ENCODE measurements around the gene MEGF6.

Gene MEGF6

DNA sequence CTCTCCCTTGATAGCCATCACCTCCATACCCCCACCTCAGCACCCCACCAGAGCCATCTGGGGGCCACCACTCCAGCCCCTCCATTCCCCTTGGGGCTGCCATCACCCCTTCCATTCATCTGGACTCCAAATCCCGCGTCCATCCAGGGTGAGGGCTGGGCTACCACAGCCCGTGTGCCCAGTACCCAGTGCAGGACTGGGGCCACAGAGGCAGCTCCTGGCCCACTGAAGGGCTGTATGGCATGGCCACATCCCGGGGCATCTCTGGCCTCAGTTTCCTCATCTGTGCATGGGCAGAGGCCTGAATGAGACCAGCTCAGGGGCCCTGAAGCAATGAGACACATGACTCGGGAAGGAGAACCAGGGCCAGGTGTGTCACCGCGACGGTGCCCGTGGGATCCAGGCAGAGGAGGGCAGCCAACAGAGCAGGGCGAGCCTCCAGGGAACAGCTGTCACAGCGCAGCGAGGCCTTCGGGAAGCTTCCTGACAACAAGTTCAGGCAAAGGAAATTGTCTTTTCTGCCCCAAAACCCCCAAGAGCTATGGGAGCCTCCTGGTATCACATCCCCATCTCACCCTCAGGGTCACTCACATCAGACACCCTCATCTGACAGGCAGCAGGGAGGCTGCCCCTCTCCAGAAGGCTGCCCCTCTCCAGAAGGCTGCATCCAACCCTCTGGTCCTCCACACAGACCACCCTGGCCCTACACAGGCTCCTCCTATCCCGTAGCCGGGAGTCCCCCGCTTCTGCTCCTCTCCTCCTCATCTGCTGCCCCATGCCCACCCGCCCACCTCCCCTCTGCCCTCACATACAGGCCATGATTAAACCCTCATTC is 76.3 kb downstream of the MEGF6 start:
- TF ChIP-seq, protein P1, sequence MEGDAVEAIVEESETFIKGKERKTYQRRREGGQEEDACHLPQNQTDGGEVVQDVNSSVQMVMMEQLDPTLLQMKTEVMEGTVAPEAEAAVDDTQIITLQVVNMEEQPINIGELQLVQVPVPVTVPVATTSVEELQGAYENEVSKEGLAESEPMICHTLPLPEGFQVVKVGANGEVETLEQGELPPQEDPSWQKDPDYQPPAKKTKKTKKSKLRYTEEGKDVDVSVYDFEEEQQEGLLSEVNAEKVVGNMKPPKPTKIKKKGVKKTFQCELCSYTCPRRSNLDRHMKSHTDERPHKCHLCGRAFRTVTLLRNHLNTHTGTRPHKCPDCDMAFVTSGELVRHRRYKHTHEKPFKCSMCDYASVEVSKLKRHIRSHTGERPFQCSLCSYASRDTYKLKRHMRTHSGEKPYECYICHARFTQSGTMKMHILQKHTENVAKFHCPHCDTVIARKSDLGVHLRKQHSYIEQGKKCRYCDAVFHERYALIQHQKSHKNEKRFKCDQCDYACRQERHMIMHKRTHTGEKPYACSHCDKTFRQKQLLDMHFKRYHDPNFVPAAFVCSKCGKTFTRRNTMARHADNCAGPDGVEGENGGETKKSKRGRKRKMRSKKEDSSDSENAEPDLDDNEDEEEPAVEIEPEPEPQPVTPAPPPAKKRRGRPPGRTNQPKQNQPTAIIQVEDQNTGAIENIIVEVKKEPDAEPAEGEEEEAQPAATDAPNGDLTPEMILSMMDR (IDR thresholded peaks at IDR 0.05; ENCODE audit: low read depth, low read length, poor library complexity, severe bottlenecking), result no peak
- TF ChIP-seq EZH2phosphoT487 (IDR thresholded peaks at IDR 0.05; ENCODE audit: borderline replicate concordance, low read length), result no peak
- H3K27ac ChIP-seq (ENCODE audit: low read depth, low read length), result no peak overlapping the region
- H3K79me2 ChIP-seq (ENCODE audit: control insufficient read depth, low read length), result no peaks in the 10 kb centered on the region
- H3K9me2 ChIP-seq (replicated peaks; ENCODE audit: control insufficient read depth, low read length), result no peaks in the 10 kb centered on the region
- H3K9me3 ChIP-seq (ENCODE audit: control insufficient read depth, insufficient read depth, low read length), result no peaks in the 10 kb centered on the region
- H3K4me3 ChIP-seq (ENCODE audit: low read length), result no peak overlapping the region
- H3K4me1 ChIP-seq (ENCODE audit: control insufficient read depth, low read length), result no peaks in the 10 kb centered on the region; the same call in 1 of the 2 replicates
- H3K27me3 ChIP-seq (ENCODE audit: control insufficient read depth, low read length), result peaks cover 4% of the 10 kb centered on the region; the same call in 1 of the 2 replicates
- H4K20me1 ChIP-seq (ENCODE audit: control insufficient read depth, insufficient read depth, low read depth, low read length), result no peaks in the 10 kb centered on the region
- H3F3A ChIP-seq (ENCODE audit: control insufficient read depth, insufficient read depth), result no peaks in the 10 kb centered on the region
- H3K36me3 ChIP-seq (ENCODE audit: control insufficient read depth, low read length), result no peaks in the 10 kb centered on the region
- H3K4me2 ChIP-seq (ENCODE audit: low read length), result no peak overlapping the region

DNA sequence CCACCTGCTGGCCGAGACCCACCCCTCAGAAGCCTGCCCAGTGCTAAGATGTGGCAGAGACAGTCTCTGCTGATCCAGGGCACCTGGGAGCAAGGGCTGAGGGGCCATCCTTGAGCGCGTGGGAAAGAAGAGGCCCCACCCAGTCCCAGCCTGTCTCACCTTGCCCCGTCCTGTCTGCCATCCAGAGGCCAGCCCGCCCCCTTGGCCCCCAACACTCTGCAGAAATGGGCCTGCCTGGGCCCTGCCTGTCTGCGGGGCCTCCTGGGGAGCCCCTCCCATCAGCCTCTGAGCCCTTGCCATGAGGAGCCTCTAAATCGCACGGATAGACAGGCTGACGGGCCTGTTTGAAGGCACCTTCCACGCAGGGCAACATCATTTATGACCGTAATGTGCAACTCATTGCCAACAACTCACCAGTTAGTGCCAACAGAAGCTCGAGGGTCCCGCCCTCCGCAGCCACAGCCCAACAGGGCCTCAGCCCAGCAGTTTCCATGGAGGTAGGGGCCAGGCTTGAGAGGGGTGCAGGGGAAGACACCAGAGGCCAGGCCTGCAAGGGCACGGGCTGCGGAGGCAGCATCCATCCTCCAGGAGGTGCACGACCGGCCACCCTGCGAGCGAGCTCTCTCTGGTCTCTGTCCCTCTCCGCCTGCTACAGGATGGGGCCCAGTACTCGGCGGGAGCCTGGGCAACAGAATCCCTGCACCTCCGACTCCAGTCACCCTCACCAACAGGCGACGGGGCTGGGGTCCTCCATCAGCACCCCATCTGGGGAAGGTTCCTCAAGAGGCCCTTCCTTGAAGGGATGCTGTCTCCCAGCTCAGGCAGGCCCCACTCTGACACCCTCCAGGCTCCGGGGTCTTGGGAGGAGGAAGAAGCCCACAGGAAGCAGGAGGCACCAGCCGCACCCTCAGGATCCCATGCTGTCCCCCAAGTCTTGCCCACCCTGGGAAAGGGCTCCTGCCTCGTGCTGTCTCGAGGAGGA is 78.0 kb downstream of the MEGF6 start:
- Histone ChIP-seq H3K27me3 (ENCODE audit: control insufficient read depth, low read length) (peaks cover 4% of the 10 kb centered on the region; the same call in 1 of the 2 replicates), H3K79me2 (ENCODE audit: control insufficient read depth, low read length) (no peaks in the 10 kb centered on the region), H3K4me2 (ENCODE audit: low read length) (no peak overlapping the region), H3K36me3 (ENCODE audit: control insufficient read depth, low read length) (no peaks in the 10 kb centered on the region), H3K27ac (ENCODE audit: low read depth, low read length) (no peak overlapping the region), H3K4me3 (ENCODE audit: low read length) (no peak overlapping the region), H3F3A (ENCODE audit: control insufficient read depth, insufficient read depth) (no peaks in the 10 kb centered on the region), H3K4me1 (ENCODE audit: control insufficient read depth, low read length) (no peaks in the 10 kb centered on the region; the same call in 1 of the 2 replicates), H4K20me1 (ENCODE audit: control insufficient read depth, insufficient read depth, low read depth, low read length) (no peaks in the 10 kb centered on the region), H3K9me3 (ENCODE audit: control insufficient read depth, insufficient read depth, low read length) (no peaks in the 10 kb centered on the region), H3K9me2 (replicated peaks; ENCODE audit: control insufficient read depth, low read length) (no peaks in the 10 kb centered on the region)
- TF ChIP-seq EZH2phosphoT487 (IDR thresholded peaks at IDR 0.05; ENCODE audit: borderline replicate concordance, low read length), result no peak
- TF ChIP-seq, protein P1 (IDR thresholded peaks at IDR 0.05; ENCODE audit: low read depth, low read length, poor library complexity, severe bottlenecking), result no peak

GRCh38 chr1:3531928-3532327 is 79.4 kb downstream of the MEGF6 start:
- Histone ChIP-seq H3K9me3 (ENCODE audit: control insufficient read depth, insufficient read depth, low read length) (no peaks in the 10 kb centered on the region), H3F3A (ENCODE audit: control insufficient read depth, insufficient read depth) (no peaks in the 10 kb centered on the region), H3K36me3 (ENCODE audit: control insufficient read depth, low read length) (no peaks in the 10 kb centered on the region), H3K4me3 (ENCODE audit: low read length) (no peak overlapping the region), H4K20me1 (ENCODE audit: control insufficient read depth, insufficient read depth, low read depth, low read length) (no peaks in the 10 kb centered on the region), H3K9me2 (replicated peaks; ENCODE audit: control insufficient read depth, low read length) (no peaks in the 10 kb centered on the region), H3K4me1 (ENCODE audit: control insufficient read depth, low read length) (no peaks in the 10 kb centered on the region; the same call in 1 of the 2 replicates), H3K27me3 (ENCODE audit: control insufficient read depth, low read length) (peaks cover 4% of the 10 kb centered on the region; the same call in 1 of the 2 replicates), H3K79me2 (ENCODE audit: control insufficient read depth, low read length) (no peaks in the 10 kb centered on the region), H3K27ac (ENCODE audit: low read depth, low read length) (no peak overlapping the region), H3K4me2 (ENCODE audit: low read length) (no peak overlapping the region)
- TF ChIP-seq, protein P1 (IDR thresholded peaks at IDR 0.05; ENCODE audit: low read depth, low read length, poor library complexity, severe bottlenecking), result no peak
- TF ChIP-seq EZH2phosphoT487 (IDR thresholded peaks at IDR 0.05; ENCODE audit: borderline replicate concordance, low read length), result no peak
